Measurements from ENCODE around the gene MCM9.

DNA sequence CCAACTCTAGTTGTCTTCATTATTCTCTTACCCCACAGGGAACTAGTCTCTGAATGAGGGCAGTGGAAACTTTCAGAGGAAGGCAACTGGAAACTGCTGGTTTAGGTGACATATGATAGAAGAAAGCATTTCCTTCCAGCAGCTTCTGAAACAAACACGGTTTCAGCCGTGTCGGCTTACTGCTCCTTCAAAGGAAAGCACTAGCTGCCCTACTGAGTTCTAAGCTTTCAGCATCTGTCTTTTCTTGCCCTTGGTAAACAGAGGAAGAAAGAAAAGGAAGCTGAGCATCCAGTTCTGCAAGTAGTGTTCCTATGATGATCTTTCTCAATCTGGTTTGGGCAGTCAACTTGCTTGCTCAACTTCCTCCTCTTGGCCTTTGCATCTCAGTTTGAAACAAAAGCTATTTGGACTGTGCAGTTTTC lies 166.0 kb downstream of the MCM9 start:
- TF ChIP-seq, protein P1, sequence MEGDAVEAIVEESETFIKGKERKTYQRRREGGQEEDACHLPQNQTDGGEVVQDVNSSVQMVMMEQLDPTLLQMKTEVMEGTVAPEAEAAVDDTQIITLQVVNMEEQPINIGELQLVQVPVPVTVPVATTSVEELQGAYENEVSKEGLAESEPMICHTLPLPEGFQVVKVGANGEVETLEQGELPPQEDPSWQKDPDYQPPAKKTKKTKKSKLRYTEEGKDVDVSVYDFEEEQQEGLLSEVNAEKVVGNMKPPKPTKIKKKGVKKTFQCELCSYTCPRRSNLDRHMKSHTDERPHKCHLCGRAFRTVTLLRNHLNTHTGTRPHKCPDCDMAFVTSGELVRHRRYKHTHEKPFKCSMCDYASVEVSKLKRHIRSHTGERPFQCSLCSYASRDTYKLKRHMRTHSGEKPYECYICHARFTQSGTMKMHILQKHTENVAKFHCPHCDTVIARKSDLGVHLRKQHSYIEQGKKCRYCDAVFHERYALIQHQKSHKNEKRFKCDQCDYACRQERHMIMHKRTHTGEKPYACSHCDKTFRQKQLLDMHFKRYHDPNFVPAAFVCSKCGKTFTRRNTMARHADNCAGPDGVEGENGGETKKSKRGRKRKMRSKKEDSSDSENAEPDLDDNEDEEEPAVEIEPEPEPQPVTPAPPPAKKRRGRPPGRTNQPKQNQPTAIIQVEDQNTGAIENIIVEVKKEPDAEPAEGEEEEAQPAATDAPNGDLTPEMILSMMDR (IDR thresholded peaks at IDR 0.05), result no peak
- no peak for TF ChIP-seq EZH2 (IDR thresholded peaks at IDR 0.05; ENCODE audit: borderline replicate concordance, insufficient read depth, low read depth, low read length, poor library complexity, severe bottlenecking)
